ENCODE results near the gene PBX3. TPM values are rescaled to one million over a fixed set of nuclear protein-coding genes. Genes with fewer than 3 reads are reported as not detected.

PBX3 gene
- total RNA-seq, result 64.5 TPM

DNA sequence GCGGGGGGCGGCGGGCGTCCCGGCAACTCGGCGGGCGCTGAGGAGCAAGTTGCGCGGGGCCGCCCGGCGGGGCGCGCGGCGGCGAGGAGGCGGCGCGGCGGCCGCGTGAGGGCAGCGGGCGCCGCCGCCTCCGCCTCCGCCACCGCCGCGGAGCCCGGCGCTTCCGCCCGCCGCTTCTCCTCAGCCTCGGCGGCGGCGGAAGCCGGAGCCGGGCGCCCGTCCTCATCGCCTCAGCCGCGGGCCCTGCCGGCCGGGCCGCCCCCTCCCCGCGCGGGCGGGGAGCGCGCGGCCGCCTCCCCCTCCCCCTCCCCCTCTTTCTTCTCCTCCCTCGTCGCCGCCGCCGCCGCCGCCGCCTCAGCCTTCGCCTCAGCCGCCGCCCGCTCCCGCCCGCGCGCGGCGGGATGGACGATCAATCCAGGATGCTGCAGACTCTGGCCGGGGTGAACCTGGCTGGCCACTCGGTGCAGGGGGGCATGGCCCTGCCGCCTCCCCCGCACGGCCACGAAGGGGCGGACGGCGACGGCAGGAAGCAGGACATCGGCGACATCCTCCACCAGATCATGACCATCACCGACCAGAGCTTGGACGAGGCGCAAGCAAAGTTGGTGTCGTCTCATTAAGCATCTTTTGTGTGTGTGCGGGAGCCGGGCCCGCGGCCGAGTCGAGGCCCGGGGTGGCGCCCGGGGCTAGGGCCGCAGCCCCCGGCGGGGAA lies at the start of gene PBX3:
PBX3 (plus strand) TSS at position 321 of the 712 bp plus-strand sequence.

DNA sequence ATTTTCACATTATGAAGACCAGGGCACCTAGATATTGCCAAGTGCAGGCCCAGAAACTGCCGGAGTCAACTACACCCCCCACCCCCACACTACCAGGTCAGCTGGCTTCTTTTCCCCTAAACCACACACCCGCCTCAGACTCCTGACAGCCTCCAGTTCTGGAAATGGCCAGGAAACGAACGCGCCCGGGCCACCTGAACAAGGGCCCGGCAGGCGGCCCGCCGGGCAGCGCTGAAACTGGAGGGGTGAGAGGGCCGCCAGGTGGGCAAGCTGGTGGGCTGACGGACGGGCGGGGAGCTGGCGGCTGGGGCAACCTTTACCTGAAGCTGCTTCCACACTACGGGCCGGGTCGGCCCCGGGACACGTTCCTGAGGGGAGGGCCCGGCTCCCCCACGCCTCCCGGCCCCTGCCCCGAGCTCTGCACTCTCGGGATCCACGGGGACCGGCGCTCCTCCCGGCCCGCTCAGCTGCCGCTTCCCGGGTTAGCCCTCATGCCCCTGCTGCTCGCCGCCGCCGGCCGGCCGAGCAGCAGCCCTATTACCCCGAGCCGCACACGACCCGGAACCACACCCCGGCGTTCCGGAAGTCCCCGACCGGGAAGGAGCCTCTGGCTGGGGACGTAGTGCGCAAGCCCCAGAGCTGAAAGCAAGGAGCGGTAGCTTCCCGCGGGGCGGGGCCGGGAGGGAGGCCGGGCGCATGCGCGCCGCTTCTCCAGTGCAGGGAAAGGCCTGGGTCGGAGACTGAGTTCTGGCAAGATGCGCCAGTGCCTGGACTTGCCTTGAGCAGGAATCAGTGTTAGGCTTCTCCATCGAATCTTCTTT lies 40.3 kb upstream of the PBX3 start, which contains the start of gene MAPKAP1:
MAPKAP1 (minus strand) TSS at position 558 of the 821 bp plus-strand sequence. CDS start 34,634 bp downstream, outside the sequence.

Other genes starting within 250 kb of the PBX3 start
- gene MAPKAP1, start 40.2 kb upstream of the PBX3 start, total RNA-seq, result 47.8 TPM

Data from metanephros (tissue), 1 donor.